Amygdala (tissue), 56 donors: ENCODE data around the gene ANKRD27.
"Not testable (repeated sequence)": the region's sequence is repeated elsewhere in the genome, so short reads cannot be mapped to it uniquely, and the experiment has no call there.

Source experiments
- DNase-seq, 56 donors: peaks; one replicate each; lab custom pipeline; 2025; lab: John Stamatoyannopoulos, UW

The ANKRD27 gene

GRCh38 chr19:32674931-32675719 lies at the start of gene ANKRD27:
TSS of gene ANKRD27 (minus strand) at chr19:32675180. CDS start at chr19:32659015, 16,165 bp downstream.
- DNase-seq = peak; percentile 59 to 99 (median 96)

GRCh38 chr19:32720936-32721250 lies 45.9 kb upstream of the ANKRD27 start:
- DNase-seq = no peak

GRCh38 chr19:32720216-32720935 lies 45.4 kb upstream of the ANKRD27 start:
- DNase-seq = no peak

- no peak for DNase-seq
These were observed 44.7 kb upstream of the ANKRD27 start, which contains the start of gene TDRD12 for GRCh38 chr19:32719611-32720059. TSS of gene TDRD12 (plus strand) at chr19:32719767. CDS start at chr19:32720073, 306 bp downstream.

- DNase-seq = peak in 1 of 56 donors; percentile 1
These were observed 43.3 kb upstream of the ANKRD27 start for GRCh38 chr19:32718286-32718685.

GRCh38 chr19:32717496-32717895 lies 42.5 kb upstream of the ANKRD27 start:
- no peak for DNase-seq

- DNase-seq = not testable (repeated sequence)
These were observed 41.2 kb upstream of the ANKRD27 start for GRCh38 chr19:32716203-32716602.

- DNase-seq = no peak
These were observed 36.8 kb upstream of the ANKRD27 start for GRCh38 chr19:32711747-32712146.

GRCh38 chr19:32709032-32709431 lies 34.1 kb upstream of the ANKRD27 start:
- DNase-seq = no peak

- no peak for DNase-seq
These were observed 33.5 kb upstream of the ANKRD27 start for GRCh38 chr19:32708457-32708856.

GRCh38 chr19:32704006-32704405 lies 29.0 kb upstream of the ANKRD27 start:
- DNase-seq = not testable (repeated sequence)

- DNase-seq = no peak
These were observed 27.0 kb upstream of the ANKRD27 start for GRCh38 chr19:32702010-32702409.

GRCh38 chr19:32700129-32700528 lies 25.1 kb upstream of the ANKRD27 start:
- not testable (repeated sequence) for DNase-seq

GRCh38 chr19:32696771-32697170 lies 21.8 kb upstream of the ANKRD27 start:
- DNase-seq = not testable (repeated sequence)

GRCh38 chr19:32695506-32695905 lies 20.5 kb upstream of the ANKRD27 start:
- not testable (repeated sequence) for DNase-seq

- DNase-seq = not testable (repeated sequence)
These were observed 19.9 kb upstream of the ANKRD27 start for GRCh38 chr19:32694851-32695250.

GRCh38 chr19:32694316-32694715 lies 19.3 kb upstream of the ANKRD27 start:
- DNase-seq = not testable (repeated sequence)

GRCh38 chr19:32693151-32694108 lies 18.4 kb upstream of the ANKRD27 start:
- DNase-seq = not testable (repeated sequence)

- no peak for DNase-seq
These were observed 17.7 kb upstream of the ANKRD27 start for GRCh38 chr19:32692727-32693061.

GRCh38 chr19:32691952-32692726 lies 17.2 kb upstream of the ANKRD27 start:
- peak in 46 of 56 donors; percentile 11 to 73 (median 40) for DNase-seq
